Bronchial epithelial cell (primary cell): ENCODE results near the gene ANKRD49. TPM values are rescaled to one million over a fixed set of nuclear protein-coding genes. Genes with fewer than 3 reads are reported as not detected.

Source experiments
- DNase-seq: peaks from one replicate; pipeline ENCODE4 v3.0.0-alpha.2; 2010; ENCODE audit warnings: low read depth
- FAIRE-seq: peaks from 2 replicates; lab custom pipeline; 2011; peaks lifted over from hg19 to GRCh38; lab: Jason Lieb, UNC
- H3K27me3 ChIP-seq: 2 replicates; pipeline ENCODE4 v1.5.1; 2011; ENCODE audit warnings: low read length; ENCODE audit not compliant: control insufficient read depth, insufficient read depth
- H3K36me3 ChIP-seq: 2 replicates; pipeline ENCODE4 v1.5.1; 2011; ENCODE audit warnings: low read length; ENCODE audit not compliant: control insufficient read depth, insufficient read depth
- H3K4me3 ChIP-seq: 2 replicates; pipeline ENCODE4 v1.5.1; 2011; ENCODE audit warnings: mild to moderate bottlenecking, low read depth, low read length, control low read depth
- CTCF ChIP-seq: IDR thresholded peaks from 2 replicates; pipeline ENCODE4 v1.5.1; 2011; ENCODE audit warnings: mild to moderate bottlenecking, moderate library complexity, low read length, control low read depth, inconsistent platforms; ENCODE audit not compliant: insufficient read depth, severe bottlenecking
- total RNA-seq: library from RNA; depleted of rRNA; stranded (reverse); fragments of >200 nt; gene quantifications from 2 replicates; pipeline ENCODE4 v1.2.1, GENCODE V29; 2014

ANKRD49 gene
- total RNA-seq, 1 donor from 2014 or later: 17.1 TPM

GRCh38 chr11:94545264-94546161 lies 51.7 kb downstream of the ANKRD49 start:
- TF ChIP-seq CTCF: no peak
- H3K36me3 ChIP-seq: no peaks in the 10 kb centered on the region
- peak; percentile 40 for DNase-seq
- H3K27me3 ChIP-seq: no peaks in the 10 kb centered on the region
- FAIRE-seq: no peak
- peak overlapping the region; percentile 40 for H3K4me3 ChIP-seq

GRCh38 chr11:94546162-94546470 lies 52.3 kb downstream of the ANKRD49 start:
- Histone ChIP-seq H3K4me3 (no peak overlapping the region), H3K36me3 (no peaks in the 10 kb centered on the region), H3K27me3 (no peaks in the 10 kb centered on the region)
- DNase-seq: no peak
- TF ChIP-seq CTCF: no peak
- FAIRE-seq: no peak

- Histone ChIP-seq H3K36me3 (no peaks in the 10 kb centered on the region), H3K4me3 (no peak overlapping the region), H3K27me3 (no peaks in the 10 kb centered on the region)
- DNase-seq (peak; percentile 85), FAIRE-seq (no peak)
- no peak for TF ChIP-seq CTCF
Measured at GRCh38 chr11:94546886-94547285, 53.1 kb downstream of the ANKRD49 start.

- DNase-seq: no peak
- Histone ChIP-seq H3K36me3 (no peaks in the 10 kb centered on the region), H3K4me3 (no peak overlapping the region), H3K27me3 (no peaks in the 10 kb centered on the region)
- no peak for TF ChIP-seq CTCF
- no peak for FAIRE-seq
Measured at GRCh38 chr11:94549146-94549545, 55.4 kb downstream of the ANKRD49 start.

Other genes starting within 250 kb of the ANKRD49 start
- not detected in 2 replicates for gene IZUMO1R, start 189.4 kb upstream of the ANKRD49 start, total RNA-seq
- gene GPR83, start 92.6 kb upstream of the ANKRD49 start, total RNA-seq: under 0.01 TPM in 2 replicates
- gene MRE11, start 140 bp upstream of the ANKRD49 start, total RNA-seq: 4.9 and 9.7 TPM in 2 replicates
- not detected in 2 replicates for gene C11orf97, start 18.5 kb downstream of the ANKRD49 start, total RNA-seq
- gene FUT4, start 49.9 kb downstream of the ANKRD49 start, total RNA-seq: 1.0 and 1.8 TPM in 2 replicates
- gene PIWIL4, start 73.4 kb downstream of the ANKRD49 start, total RNA-seq: 0.38 and 0.79 TPM in 2 replicates